Astrocyte of the cerebellum (primary cell): Measurements from ENCODE around the gene FGFR3.

Source experiments
- DNase-seq: peaks from one replicate; pipeline ENCODE4 v3.0.0-alpha.2; 2011; ENCODE audit warnings: low read depth
- H3K4me3 ChIP-seq: 2 replicates; pipeline ENCODE4 v1.5.1; 2011; ENCODE audit warnings: mild to moderate bottlenecking, low read depth, low read length, moderate library complexity
- in situ Hi-C: cut with HindIII; loops from 2 replicates; pipeline ENCODE4 v1.10.0; 2017; ENCODE audit warnings: low sequenced_read_pairs
- TF ChIP-seq, protein P1 (sequence below): IDR thresholded peaks from 2 replicates; pipeline ENCODE4 v1.5.1; 2012; ENCODE audit warnings: low read length, low read depth, moderate library complexity, mild to moderate bottlenecking; ENCODE audit errors: missing control alignments

The FGFR3 gene

DNA sequence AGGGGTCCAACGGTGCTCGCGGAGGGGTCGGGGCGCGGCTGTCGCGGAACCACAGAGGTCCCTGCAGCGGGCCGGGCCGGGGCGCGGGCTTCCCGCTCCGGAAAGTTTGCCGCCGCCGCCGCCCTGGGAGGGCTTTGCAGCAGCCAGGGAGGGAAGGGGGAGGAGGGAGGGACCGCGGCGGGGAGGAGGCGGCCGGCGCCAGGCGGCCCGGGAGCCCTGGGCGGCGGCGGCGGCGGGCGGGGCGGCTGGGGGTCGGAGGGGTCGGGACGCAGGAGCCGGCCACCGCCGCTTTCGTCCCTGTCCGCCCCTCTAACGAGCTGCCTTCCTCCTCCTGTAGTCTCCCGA lies 375 bp downstream of the FGFR3 start:
- TF ChIP-seq, protein P1, sequence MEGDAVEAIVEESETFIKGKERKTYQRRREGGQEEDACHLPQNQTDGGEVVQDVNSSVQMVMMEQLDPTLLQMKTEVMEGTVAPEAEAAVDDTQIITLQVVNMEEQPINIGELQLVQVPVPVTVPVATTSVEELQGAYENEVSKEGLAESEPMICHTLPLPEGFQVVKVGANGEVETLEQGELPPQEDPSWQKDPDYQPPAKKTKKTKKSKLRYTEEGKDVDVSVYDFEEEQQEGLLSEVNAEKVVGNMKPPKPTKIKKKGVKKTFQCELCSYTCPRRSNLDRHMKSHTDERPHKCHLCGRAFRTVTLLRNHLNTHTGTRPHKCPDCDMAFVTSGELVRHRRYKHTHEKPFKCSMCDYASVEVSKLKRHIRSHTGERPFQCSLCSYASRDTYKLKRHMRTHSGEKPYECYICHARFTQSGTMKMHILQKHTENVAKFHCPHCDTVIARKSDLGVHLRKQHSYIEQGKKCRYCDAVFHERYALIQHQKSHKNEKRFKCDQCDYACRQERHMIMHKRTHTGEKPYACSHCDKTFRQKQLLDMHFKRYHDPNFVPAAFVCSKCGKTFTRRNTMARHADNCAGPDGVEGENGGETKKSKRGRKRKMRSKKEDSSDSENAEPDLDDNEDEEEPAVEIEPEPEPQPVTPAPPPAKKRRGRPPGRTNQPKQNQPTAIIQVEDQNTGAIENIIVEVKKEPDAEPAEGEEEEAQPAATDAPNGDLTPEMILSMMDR, result no peak
- in situ Hi-C loops, result no loop called here
- peak overlapping the region; percentile 28 for H3K4me3 ChIP-seq
- DNase-seq, result no peak

DNA sequence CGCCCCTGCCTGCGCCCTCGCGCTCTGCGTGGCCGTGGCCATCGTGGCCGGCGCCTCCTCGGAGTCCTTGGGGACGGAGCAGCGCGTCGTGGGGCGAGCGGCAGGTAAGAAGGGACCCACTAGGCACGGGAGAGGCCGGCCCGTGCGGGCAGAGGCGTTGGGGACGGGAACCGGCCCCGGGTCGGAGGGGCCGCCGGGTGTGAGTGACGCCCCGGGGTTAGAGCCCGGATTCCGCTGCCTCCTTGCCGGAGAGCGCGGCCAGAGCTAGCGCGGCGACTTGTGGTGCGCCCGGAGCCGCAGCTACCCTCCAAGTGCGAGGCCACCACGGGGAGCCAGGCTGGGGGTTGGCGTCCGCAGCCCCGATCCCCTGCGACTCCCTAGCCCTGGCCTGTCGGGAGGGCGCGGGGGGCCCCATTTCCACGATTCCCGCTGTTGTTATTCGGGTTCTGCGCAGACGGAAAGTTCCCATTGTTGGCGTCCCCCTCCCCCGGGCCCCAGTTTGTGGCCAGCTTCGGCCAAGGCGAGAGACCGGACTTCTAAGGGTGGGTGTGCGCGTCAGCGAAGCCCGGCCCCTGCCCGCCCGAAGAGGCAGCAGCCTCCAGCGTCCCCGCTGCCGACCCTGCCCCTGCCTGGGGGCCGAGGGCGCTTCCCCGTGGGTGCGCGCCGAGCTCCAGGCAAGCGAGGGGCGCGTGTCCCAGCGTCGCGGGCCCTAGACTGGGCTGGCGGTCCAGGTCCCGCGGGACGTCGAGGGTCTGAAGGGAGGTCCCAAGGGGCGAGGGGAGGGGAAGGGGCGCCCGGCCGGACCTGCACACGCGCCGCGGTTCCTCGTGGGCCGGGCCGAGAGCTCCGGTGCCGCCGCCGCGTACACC lies 1.1 kb downstream of the FGFR3 start:
- TF ChIP-seq, protein P1, result no peak
- no peak for DNase-seq
- peak overlapping the region; percentile 35 for H3K4me3 ChIP-seq
- in situ Hi-C loops, result no loop called here

DNA sequence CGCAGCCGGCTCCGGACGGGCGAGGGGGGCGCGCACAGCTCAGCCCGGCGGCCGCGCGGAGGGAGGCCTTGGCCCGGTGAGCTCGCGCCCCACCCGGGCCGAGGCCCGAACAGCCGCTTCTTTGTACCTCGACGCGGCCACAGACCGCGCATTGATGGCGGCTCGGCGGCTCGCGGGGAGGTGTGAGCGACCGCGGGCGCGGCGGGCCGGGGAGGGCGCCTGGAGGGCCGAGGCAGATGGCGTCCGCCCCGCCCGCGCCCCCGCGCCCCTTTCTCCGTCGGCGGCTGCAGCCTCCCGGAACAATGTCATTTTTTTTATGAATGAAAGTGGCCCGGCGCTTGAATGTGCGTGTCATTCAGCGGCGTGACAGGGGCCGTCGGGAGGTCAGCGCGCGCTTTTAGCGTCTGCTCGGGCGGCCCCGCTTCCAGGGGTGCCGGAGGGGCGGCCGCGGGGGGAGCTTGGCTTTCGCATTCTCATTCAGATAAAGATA lies 1.8 kb downstream of the FGFR3 start:
- DNase-seq, result no peak
- in situ Hi-C loops, result no loop called here
- TF ChIP-seq, protein P1, result no peak
- peak overlapping the region; percentile 21 for H3K4me3 ChIP-seq

DNA sequence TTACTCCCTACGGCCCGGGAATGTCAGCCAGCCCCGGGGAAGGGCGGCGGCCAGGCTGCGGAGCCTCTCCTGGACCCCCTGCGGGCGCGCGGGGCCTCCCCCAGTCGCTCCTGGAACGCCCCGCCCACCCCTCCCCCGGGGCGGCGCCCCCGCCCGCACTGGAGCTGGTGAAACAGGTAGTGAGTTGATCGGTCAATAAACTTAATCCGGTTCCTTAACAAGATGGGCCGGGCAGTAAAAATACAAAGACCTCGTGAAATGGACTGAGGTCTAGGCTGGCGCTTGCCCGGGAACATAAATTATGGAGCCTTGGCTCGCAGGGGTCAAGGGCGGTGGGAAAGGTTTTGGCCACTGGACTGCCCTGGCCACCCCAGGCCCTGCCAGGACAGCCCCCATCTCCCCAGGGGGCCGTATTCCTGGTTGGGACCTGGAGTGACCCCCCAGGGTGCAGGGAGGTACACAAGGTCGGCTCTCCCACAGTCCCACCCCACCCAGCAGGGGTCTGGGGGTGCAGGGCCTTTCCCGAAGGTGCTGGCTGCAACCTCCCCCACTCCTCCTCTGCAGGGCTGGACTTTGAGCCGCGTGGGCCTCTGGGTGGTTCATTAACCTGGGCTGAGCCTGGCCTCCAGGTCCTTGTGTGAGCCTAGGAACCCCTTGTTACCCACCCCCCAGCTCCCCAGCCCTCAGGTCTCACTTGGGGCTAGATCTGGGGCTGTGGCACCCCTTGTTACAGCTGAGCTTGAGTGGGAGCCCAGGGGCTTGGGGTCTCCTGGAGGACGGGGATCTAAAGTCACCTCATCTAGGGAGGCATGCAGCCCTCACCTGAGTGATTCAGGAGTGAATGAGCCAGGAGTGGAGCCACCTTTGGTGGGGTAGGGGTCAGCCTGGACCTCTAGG lies 2.5 kb downstream of the FGFR3 start:
- TF ChIP-seq, protein P1, result no peak
- no peak for DNase-seq
- in situ Hi-C loops, result no loop called here
- H3K4me3 ChIP-seq, result peak overlapping the region; percentile 21

DNA sequence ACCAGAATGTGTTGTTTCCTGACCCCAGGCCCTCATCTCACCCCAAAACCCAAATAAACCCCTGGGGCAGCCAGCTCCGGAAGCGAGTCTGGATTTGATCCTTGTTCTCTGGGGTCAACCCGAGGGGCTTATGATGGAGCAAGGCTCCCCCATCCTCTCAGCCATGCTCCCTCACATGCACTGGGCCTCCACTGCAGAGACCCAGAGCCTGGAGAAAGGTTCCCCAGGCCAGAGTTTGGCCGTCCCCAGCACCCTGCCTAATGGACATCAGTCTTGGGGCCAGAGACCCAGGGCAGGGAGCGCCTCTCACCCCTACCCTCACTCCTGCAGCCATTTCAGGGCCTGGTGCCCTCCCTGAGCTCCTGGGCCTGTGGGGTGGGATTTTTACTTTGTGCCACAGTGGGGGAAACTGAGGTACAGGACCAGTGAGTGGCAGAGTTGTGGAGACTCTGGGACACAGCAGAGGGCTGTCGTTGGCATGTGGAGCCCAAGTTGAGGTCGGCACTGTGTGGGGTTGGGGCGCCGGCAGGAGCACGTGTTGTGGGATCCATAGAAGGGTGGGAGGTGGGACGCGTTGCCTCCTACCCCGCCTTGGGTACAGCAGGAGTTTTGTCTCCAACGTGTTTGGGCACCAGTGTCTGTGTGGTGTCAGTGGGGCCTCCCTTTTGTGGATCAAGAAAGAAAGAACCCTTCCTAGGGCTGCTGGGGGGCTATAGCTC lies 3.6 kb downstream of the FGFR3 start:
- no peak for DNase-seq
- in situ Hi-C loops, result no loop called here
- TF ChIP-seq, protein P1, result no peak
- no peak overlapping the region for H3K4me3 ChIP-seq

DNA sequence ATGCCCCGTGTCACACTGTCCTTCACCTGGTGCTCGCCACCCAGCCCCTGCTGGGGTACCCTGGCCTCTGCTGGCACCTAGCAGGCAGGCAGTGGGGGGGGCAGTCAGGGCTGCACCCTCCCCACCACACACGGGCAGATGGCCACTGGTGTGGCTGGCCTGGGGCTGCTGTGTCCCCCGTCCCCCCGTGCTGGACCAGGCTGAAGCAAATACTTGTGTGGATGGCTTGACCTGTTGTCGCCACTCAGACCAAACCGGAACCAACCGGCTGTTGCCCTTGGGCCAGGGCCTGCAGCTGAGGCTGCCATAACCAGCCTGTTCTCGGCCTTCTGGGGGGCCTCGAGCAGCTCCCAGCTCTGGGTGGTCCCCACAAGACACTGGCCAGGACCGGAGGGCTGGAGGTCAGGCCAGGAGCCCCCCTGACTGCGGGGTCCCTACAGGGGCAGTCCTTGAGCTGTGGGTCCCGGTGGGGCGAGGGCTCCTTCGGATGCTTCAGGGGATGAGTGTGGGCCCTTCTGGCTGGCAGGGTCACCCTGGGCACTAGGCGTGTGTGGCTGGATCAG lies 4.3 kb downstream of the FGFR3 start:
- TF ChIP-seq, protein P1, result no peak
- in situ Hi-C loops, result no loop called here
- no peak overlapping the region for H3K4me3 ChIP-seq
- no peak for DNase-seq
